Activated naive CD4-positive, alpha-beta T cell (primary cell): ENCODE data around the gene TMEM203.
A peak's percentile ranks its signal among the peaks of the same experiment; 100 is the strongest.

Experiments used
- DNase-seq, 4 experiments: peaks; one replicate each; lab custom pipeline; 2025; lab: John Stamatoyannopoulos, UW

Gene TMEM203

DNA sequence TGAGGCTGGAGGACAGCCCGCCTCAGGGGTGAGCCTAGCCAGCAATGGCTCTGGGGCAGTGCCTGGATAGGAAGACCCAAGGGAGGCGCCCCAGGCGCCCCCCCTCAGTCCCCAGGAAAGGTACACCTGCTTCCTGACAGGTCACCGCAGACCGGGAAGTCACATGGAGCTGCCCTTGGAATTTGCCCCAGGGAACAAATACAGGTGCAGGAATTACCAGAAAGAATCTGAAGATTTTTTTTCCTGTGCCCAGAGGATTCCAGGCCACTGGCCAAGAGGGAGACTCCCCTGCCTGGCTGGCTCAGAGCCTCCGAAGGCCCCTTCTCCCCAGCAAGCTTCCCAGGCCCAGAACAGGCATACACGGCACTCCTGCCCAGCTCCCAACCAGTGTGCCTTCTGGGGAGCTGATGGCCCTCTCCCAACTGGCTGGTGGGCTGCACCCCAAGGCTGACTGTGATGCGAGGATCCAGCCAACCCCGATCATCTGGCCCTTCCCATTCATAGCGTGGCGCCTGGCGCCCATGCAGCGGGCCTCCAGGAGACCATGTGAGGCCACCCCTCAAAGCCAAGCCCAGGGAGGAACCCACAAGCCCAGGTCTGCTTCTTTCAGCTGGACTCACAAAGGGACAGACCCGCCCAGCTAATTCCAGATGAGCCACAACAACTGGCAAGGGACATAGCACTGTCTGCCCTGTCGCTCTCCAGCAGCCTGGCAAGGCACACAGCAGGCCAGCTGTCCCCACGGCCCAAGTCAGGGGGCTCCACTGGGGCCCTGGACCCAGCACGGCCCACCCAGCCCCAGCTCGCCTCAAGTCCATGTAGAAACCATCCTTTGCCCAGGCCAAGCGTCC, 7.2 kb downstream of the TMEM203 start:
- no peak for DNase-seq

DNA sequence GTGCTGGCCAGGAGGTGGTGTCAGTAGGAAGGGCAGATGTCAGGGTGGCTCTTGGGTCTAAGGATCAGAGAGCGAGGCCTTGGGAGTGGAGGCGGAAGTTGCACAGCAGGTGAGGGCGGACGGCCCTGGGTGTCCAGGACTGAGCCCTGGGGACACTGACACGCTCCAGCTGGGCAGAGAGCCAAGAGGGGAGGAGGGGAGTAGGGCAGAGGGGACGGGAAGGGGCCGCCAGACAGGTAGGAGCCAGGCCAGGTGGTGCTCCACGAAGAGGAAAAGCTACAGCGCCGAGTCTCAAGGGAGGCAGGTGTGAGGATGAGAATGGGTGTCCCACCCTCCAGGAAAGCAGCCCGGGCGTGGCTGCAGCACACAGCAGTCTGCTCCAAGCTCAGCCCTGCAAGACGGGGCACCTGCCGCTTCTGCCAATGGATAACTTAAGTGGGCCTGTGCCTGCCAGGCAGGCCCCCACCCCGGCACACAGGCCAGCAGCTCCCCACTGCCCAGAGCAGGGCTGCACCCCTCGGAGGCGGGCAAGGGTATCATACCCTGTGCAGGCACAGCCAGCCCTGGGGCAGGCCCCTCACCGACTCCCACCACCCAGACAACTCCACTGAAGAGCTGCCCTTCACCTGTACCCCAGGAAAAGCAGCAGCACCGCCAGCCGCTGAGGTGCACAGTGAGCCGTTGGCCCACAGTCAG, 9.8 kb downstream of the TMEM203 start:
- no peak for DNase-seq

DNA sequence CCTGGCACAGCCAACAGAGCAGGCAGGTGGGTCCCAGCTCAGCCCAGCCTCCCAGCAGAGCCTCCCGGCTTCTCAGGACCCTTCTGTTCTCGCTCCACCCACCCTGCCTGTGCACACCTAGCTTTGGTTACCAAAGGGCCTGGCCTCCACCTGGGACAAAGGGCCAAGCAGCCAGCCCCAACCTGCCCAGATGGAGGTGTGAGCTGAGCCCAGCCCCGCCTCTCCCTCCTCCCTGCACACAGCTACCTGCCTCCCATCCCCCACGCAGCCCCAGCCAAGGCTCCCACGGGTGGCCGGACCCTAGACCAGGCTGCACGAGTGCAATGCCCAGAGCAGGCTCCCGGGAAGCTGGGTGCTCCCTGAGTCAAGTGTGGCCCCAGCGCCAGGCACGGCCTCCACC, 10.5 kb downstream of the TMEM203 start:
- DNase-seq = no peak

DNA sequence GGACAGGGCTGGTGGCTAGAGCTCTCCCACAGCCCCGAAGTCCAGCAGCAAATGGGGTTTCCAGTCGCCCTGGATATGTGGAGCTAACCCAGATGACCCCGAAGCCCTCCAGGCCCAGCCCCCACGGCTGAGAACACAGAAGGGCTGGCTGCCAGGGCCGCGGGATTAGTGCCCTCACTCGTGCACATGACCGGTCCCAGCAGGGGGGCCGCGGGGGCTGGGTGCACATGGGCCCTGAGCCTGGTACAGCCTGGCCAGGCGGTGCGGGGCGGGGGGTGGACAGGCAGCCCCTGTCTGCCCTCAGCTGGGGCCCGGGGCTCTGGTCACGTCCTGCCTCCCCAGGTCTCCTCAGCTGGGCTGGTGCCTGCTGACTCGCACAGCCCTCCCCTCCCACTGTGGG, 11.1 kb downstream of the TMEM203 start:
- DNase-seq = no peak

DNA sequence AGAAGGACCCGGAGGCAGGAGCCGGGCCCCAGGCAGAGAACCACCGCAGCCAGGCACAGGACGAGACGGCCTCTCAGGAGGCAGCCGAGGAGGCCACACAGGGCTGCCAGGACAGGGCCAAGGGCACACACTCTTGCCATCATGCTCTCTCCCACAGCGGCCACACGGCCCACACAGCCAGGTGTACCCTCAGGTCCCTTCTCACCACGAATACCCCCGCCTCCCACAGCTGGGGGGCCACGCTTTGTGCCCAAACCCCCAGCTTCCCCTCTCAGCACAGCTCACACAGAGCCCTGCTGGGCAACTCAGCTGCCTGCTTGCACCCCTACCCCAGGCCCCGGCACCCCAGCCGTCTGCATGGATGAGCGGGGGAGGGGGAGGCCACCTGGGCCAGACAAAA, 11.7 kb downstream of the TMEM203 start:
- no peak for DNase-seq

DNA sequence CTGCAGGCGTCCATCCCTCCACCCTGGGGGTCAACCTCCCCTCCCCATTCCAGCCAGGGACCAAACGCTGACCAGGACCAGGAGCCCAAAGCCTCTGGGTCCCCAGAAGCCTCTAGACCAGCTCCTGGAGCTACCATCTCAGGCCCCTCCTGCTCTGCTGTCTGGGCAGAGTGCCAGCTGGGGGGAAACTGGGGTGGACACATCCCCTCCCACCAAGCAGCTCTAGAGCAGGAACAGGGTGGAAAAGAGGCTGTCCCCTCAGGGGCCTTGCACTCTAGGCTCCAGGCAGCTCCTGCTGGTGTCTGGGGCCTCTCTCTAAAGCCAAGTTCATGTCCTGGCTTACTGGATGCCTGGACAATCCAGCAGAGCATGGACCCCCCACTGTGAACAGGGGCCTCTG, 12.6 kb downstream of the TMEM203 start:
- DNase-seq = no peak

DNA sequence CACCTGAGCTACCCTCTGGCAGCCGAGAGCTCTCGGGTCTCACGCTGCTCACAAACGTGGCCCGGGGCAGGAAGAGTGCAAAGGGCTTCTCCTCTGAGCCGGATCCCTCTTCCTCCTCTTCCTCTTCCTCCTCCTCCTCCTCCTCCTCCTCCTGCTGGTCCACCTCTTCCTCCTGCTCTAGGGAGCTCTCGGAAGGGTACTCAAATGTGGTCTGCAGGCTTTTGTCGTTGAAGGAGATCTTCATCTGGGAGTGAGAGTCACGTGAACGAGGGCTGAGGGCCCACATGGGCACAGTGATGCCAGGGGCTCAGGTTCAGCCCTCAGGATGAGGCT, 13.0 kb downstream of the TMEM203 start:
- no peak for DNase-seq

DNA sequence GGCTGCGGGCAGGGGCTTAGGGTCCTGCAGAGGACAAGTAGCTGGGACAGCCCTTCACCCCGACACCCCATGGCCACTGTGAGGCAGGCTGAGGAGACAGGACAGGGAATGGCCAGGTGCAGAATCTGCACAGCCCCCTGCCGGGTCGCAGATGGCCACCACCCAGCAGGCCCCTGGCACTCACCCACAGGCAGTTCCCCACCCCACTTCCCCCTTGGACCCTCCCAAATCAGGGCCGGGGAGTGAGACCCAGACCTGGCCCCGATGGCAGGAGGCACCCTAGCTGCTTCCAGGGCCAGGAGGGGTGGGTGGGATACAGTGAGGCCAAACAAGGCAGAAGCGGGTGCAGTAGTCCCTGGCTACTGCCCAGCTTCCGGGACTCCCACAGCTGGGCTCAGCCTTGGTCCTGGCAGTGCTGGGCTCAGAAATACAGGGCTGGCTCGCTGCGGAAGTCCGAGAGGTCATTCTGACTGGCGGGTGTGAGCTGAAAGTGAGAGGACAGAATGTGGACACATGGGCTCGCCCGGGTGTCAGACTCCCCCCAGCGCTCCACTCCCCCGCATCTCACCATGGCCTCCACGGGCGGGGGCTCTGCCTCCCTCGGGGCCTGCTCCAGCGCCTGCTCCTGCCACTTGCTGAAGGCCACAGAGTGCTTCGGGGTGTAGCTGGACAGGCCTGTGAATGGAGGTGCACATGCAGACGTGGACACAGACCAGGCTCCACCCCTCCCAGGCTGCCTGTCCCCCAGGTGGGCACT, 13.6 kb downstream of the TMEM203 start:
- no peak for DNase-seq

DNA sequence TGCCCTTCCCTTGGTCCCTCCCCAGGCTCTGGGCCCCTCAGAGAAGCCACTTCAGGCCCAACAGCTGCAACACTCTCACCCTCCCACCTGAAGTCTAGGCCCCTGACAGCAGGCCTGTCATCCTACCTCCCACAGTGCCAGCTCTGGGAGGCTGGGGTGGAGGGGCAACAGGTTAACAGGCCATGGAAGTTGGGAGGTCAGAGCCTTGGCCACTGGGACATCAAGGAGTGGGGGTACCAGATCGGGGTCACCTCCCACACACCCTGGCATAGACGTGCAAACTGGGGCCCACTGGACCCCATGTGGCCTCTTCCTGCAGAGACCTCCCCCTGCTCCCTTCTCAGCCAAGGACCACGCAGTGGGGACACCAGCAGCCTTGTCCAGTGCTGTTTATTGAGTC, 14.2 kb downstream of the TMEM203 start:
- DNase-seq = no peak

DNA sequence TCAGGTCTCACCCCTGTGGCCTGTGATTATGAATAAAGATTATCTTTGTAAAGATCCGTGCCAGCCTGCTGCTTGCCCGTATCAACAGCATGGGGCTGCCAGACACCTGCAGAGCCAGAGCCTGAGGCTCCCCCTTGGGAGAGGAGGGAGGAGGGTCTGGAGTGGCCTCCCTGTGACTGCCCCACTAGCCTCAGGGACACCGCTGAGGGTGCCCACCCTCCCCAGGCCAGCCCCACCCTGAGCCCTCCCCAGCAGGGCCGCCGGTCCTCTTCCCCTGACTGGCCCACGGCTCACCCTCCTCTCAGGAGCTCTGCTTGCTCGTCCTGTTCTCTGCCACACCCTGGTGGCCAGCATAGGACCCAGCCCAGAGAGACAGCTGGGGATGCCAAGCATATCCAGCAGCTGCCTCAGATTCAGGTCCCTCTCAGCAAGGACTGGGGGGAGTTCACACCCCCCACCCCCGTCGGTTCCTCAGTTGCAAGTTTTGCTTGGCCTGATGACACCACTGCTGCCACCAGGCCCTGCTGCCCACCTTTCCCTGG, 15.1 kb downstream of the TMEM203 start:
- no peak for DNase-seq

DNA sequence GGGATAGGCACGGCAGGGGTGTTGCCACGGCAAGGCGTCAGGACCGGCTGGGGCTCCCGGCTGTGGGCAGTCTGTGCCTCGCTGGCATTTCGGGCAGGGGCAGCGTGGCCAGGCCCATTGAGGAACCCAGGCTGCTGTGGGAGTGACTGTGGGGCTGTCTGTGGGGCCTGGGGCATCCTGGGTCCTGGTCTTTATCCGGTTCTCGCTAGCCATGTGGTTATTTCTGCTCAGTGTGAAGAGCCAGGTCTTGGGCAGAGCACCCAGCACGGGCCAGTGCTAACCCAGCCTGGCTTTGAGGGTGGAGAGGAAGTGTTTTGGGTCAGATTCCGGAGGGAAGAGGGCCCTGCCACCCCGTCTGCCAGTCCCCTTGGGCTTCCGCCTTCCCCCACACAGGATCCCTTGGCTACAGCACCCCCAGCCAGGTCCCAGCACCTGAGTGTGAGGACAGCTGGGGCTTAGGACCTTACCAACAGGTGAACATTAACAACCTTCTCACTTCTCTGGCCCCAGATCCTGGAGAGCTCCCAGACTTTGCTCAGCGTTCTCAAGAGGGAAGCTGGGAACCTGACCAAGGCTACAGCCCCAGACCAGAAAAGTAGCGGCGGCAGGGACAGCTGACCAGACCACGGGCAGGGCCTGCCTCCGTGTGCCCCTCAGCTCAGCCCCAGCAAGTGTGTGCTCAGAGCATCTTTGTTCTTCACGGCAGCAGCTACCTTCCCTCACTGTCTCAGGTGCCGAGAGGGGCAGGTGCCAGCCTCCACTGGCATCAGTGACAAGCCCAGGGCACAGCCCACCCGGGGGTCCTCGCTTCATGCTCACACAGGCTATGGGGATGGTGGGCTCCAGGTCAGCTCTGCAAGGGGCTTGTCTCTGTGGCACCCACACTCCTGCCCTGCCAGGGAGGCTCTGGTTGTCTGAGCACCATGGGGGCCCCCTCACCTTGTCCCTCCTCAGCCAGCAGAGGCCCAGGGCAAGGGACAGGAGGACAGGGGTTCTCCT, 15.9 kb downstream of the TMEM203 start:
- DNase-seq = no peak

DNA sequence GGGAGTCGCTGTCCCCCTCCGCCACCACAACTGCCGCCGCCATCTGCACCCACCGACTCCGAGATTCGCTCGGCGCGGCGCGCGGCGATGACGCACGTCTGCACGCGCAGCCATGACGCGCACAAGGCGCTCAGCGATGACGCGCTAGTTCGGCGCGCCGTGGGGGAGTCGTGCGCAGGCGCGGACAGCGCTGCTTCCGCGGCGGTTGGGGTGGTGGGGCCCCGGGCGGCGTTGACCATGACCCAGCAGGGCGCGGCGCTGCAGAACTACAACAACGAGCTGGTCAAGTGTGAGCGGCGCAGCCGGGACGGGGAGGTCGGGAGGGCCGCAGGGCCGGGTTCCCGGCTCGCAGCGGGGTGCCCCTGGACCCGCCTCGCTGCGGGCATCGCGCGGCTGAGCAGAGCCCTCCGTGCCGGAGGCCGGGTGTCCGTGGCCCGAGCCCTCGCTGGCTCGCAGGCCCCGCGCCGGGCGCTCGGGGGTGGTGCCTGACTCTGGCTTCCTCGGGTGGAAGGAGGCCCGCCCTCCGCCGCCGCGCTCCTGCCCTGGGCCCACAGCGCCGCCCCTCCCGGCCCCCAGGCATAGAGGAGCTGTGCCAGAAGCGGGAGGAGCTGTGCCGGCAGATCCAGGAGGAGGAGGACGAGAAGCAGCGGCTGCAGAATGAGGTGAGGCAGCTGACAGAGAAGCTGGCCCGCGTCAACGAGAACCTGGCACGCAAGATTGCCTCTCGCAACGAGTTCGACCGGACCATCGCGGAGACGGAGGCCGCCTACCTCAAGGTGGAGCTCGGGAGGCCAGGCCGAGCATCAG, 16.8 kb downstream of the TMEM203 start, which contains the start of the genes ANAPC2 and SSNA1:
ANAPC2 (minus strand) TSS at position 71 of the 807 bp plus-strand sequence; CDS start at position 43, 28 bp downstream.
SSNA1 (plus strand) TSS at position 187 of the 807 bp plus-strand sequence; CDS start at position 238, 51 bp downstream.
- DNase-seq = peak; percentile 78 to 90 (median 86)

DNA sequence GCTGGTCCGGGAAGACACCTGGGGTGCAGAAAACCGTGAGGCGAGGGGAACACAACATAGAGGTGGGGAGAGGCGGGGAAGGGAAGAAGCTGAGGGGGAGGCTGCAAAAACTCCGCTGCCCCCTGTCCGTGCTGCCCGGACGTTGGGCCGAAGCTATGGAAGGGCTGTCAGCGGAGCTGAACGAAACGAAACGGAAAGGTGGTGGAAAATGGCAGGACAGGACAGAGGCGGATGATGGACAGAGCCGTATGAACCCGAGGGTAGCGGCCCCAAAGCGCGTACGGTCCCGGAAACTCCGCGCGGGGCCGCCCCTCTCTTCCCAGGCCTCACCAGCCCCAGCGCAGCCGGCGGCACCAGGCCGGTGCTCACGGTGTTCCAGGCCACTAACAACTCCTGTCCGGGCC, 17.4 kb downstream of the TMEM203 start:
- no peak for DNase-seq

DNA sequence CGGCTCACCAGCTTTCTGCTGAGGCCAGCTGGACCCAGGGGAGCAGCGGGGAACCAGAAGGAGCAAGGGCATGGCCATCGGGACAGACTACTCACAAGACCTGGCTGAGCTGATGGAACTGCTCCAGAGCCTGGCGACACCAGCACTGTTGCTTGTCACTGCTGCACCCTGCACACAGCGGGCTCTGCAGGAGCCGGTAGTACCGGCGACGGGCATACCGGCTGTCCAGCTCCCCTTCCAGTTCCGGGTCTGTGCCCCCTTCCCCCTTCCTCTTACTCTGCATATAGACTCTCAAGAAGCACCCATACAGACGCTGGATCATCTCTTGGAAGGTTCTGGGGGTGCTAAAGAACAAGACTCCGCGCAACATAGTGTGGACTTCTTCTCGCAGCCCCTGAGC, 18.1 kb downstream of the TMEM203 start:
- DNase-seq = no peak

DNA sequence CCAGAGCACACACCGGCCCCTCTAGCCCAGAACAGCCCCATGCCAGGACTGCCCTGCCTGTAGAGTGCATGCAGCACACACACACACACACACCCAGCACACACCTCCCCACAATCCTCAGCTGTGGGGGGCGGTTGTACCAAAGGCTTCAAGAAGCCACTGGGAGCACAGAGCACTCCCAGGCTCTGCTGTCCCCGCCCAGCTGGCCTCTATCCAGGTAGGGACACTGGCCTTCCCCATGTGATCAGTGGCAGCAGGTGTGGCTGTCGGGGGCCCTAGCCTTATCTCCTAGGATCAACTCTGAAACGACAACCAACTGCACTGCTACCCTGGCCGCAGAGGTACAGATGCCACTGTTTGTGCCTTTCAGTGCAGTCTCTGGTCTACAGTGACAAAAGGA, 19.1 kb downstream of the TMEM203 start:
- no peak for DNase-seq

DNA sequence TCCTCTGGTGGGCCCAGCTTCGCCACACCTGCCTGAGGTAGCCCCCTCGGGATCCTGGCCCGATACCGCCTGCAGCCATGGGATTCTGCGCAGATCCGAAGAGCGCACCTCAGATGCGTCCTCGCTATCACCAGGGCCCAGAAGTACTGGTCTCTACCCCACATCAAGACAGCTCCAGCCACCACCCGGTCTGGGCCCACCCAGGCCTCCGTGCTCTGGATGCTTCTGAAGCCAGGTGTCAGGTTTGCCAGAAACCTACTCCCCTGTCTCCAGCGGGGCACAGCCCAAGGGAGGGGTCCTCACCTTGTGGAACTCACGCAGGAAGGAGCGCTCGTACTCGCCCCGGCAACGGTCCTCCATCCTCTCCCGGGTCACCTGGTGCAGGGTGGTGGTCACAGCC, 19.5 kb downstream of the TMEM203 start:
- DNase-seq = no peak

DNA sequence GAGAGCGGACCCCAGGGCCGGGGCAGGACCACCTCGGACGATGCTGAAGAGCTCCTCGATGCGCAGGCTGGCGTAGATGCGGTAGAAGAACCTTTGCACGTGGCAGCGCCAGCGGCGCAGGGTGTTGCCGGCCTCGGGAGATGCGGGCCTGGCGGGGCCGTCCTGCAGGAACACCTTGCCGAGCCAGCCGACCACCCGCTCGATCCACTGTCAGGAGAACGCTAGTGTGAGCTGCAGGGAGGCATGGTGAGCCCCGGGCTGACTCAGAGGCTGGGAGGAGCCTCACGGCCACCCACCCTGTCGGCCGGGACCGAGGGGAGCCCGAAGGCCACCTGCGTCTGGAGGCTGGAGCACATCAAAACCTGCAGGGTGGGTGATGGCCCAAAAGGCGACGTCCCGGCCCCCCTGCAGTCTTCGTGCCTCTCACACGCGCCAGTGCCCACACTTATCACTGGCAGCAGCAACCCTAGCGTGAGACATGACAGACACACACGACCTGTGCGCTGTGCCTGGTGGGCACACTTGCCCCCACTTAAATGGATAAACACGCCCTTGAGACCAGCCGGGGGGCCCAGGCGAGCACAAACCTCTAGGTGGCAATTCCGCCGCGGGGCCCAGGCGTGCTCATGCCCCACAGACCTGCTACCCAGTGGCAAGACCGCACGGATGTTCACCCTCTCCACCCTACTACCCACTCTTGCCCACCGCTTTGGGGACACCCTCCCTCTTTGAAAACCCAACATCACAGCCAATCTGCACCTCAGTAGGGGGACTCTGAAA, 20.4 kb downstream of the TMEM203 start:
- DNase-seq = no peak

DNA sequence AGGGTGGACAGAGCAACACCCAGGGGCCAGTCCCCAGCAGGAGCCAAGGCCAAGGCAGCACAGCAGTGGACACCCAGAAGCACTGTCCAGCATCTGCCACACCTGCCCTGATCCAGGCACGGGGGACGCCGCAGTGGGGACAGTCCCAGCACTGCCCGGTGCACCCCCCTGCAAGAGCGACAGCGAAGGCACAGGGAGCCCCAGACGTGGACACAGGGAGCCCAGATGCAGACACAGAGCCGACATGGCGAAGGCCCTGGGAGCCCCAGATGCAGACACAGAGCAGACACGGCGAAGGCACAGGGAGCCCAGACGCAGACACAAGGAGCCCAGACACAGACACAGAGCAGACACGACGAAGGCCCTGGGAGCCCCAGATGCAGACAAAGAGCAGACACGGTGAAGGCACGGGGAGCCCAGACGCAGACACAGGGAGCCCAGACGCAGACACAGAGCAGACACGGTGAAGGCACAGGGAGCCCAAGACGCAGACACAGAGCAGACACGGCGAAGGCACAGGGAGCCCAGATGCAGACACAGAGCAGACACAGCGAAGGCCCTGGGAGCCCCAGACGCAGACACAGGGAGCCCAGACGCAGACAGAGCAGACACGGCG, 21.4 kb downstream of the TMEM203 start:
- DNase-seq = no peak

DNA sequence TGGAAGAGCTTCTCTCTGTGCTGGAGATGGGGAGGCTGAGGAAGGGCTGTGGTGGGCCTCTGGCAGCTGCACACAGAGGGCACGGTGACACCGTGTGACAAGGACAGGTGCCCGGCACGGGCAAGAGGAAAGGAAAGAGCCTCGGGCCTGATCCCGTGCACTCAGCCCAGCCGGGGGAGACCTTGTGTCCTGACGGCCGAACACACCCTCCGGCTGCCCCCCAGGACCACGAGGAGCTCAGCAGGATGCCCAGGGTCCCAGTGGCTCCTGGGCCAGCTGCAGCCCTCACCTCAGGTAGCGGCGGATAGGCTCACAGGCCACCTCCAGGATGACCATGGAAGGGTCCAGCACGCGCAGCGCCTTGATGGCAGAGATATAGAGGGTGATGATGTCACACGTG, 22.6 kb downstream of the TMEM203 start:
- no peak for DNase-seq
